HepG2 (cell line): ENCODE results near the gene ACTN4. TPM values are rescaled to one million over a fixed set of nuclear protein-coding genes. Genes with fewer than 3 reads are reported as not detected.
A peak's percentile ranks its signal among the peaks of the same experiment; 100 is the strongest.

Experiments
- ASH2L ChIP-seq: fragments of 300-600, 200-600 bp; sonication (generic); IDR thresholded peaks from 2 replicates; pipeline ENCODE4 v1.7.0; 2017; ENCODE audit warnings: low read depth, mild to moderate bottlenecking, moderate library complexity, mixed read lengths, low read length; ENCODE audit not compliant: insufficient read length
- CC2D1A ChIP-seq: sonication (generic); formaldehyde crosslinking; IDR thresholded peaks from 2 replicates; pipeline ENCODE4 v1.8.1; 2023; ENCODE audit warnings: mild to moderate bottlenecking, missing genetic modification reagents
- CERS6 ChIP-seq: sonication (generic); formaldehyde crosslinking; IDR thresholded peaks from 2 replicates; pipeline ENCODE4 v1.5.0; 2020; ENCODE audit warnings: missing genetic modification reagents
- HIC2 ChIP-seq: sonication (generic); formaldehyde crosslinking; IDR thresholded peaks from 2 replicates; pipeline ENCODE4 v1.9.0; 2022; ENCODE audit warnings: low read depth, missing genetic modification reagents
- HOXA7 ChIP-seq: sonication (generic); formaldehyde crosslinking; IDR thresholded peaks from 2 replicates; pipeline ENCODE4 v1.8.1; 2022; ENCODE audit warnings: mild to moderate bottlenecking, missing genetic modification reagents, moderate library complexity
- MBNL3 ChIP-seq: fragments of 250-450 bp; sonication (Bioruptor Pico); conservative IDR thresholded peaks from 2 replicates; pipeline ENCODE4 v1.8.0; 2022; ENCODE audit warnings: mild to moderate bottlenecking, inconsistent platforms
- MIXL1 ChIP-seq: IDR thresholded peaks from 2 replicates; pipeline ENCODE4 v1.6.1; 2016
- MYPOP ChIP-seq: sonication (generic); formaldehyde crosslinking; IDR thresholded peaks from 2 replicates; pipeline ENCODE4 v1.8.1; 2023; ENCODE audit warnings: mild to moderate bottlenecking, moderate library complexity, missing genetic modification reagents
- PCBP2 ChIP-seq: fragments of 200-400 bp; formaldehyde crosslinking; optimal IDR thresholded peaks from 2 replicates; pipeline ENCODE3; 2018; ENCODE audit warnings: low read length, low read depth; ENCODE audit not compliant: poor library complexity, severe bottlenecking
- PHF20 ChIP-seq: sonication (generic); formaldehyde crosslinking; IDR thresholded peaks from 2 replicates; pipeline ENCODE4 v1.5.0; 2020; ENCODE audit warnings: mild to moderate bottlenecking, missing genetic modification reagents
- RARG ChIP-seq: sonication (generic); formaldehyde crosslinking; IDR thresholded peaks from 2 replicates; pipeline ENCODE4 v1.4.0; 2020; ENCODE audit warnings: low read depth, mild to moderate bottlenecking, missing genetic modification reagents
- TSC22D2 ChIP-seq: sonication (generic); formaldehyde crosslinking; IDR thresholded peaks from 2 replicates; pipeline ENCODE4 v1.5.1; 2020; ENCODE audit warnings: missing genetic modification reagents, mild to moderate bottlenecking, borderline replicate concordance
- YEATS4 ChIP-seq: sonication (generic); formaldehyde crosslinking; IDR thresholded peaks from 2 replicates; pipeline ENCODE4 v1.4.0; 2020; ENCODE audit warnings: missing genetic modification reagents, borderline replicate concordance
- ZFP36 ChIP-seq: fragments of 150-350 bp; IDR thresholded peaks from 2 replicates; pipeline ENCODE4 v1.6.1; 2018; ENCODE audit warnings: borderline replicate concordance, low read length, low read depth; ENCODE audit not compliant: partially characterized antibody
- ZFYVE20 ChIP-seq: sonication (generic); formaldehyde crosslinking; IDR thresholded peaks from 2 replicates; pipeline ENCODE4 v1.8.0; 2023; ENCODE audit warnings: low read depth, mild to moderate bottlenecking, moderate library complexity, missing genetic modification reagents, borderline replicate concordance
- ZNF10 ChIP-seq: sonication (generic); formaldehyde crosslinking; IDR thresholded peaks from 2 replicates; pipeline ENCODE4 v1.4.0; 2020; ENCODE audit warnings: mild to moderate bottlenecking, low read depth, missing genetic modification reagents, borderline replicate concordance
- ZNF275 ChIP-seq: sonication (generic); formaldehyde crosslinking; IDR thresholded peaks from 2 replicates; pipeline ENCODE4 v1.8.0; 2022; ENCODE audit warnings: missing genetic modification reagents, mild to moderate bottlenecking, inconsistent platforms, borderline replicate concordance
- ZNF281 ChIP-seq: sonication (generic); formaldehyde crosslinking; IDR thresholded peaks from 2 replicates; pipeline ENCODE4 v1.4.0; 2020; ENCODE audit warnings: missing genetic modification reagents, borderline replicate concordance
- ZNF329 ChIP-seq: sonication (generic); formaldehyde crosslinking; IDR thresholded peaks from 2 replicates; pipeline ENCODE4 v1.9.0; 2021; ENCODE audit warnings: low read depth, mild to moderate bottlenecking, missing genetic modification reagents
- ZNF775 ChIP-seq: sonication (generic); formaldehyde crosslinking; IDR thresholded peaks from 2 replicates; pipeline ENCODE4 v1.4.0; 2020; ENCODE audit warnings: missing genetic modification reagents, mild to moderate bottlenecking, moderate library complexity, borderline replicate concordance
- ZNF776 ChIP-seq: sonication (generic); formaldehyde crosslinking; IDR thresholded peaks from 2 replicates; pipeline ENCODE4 v1.4.0; 2020; ENCODE audit warnings: mild to moderate bottlenecking, missing genetic modification reagents
- polyA plus RNA-seq, 8 experiments: library from polyadenylated mRNA; depleted of rRNA in 3 of 8; stranded (reverse) in 7 of 8; unstranded in 1 of 8; fragments of >200 nt; fragmentation: Illumina TruSeq in 4 of 8; extraction: Trizol in 4 of 8; gene quantifications; 2 replicates each; pipeline versions ENCODE4 v1.2.1 to v1.2.3, GENCODE V29; 2011 to 2016; ENCODE audit warnings: low read depth in 4 of 8, missing spikeins in 1 of 8, mixed read lengths in 1 of 8; ENCODE audit not compliant: insufficient read depth in 1 of 8
- total RNA-seq, 5 experiments: library from RNA; depleted of rRNA; stranded (reverse); fragments of >200 nt; fragmentation: Illumina TruSeq; extraction: Trizol; gene quantifications; 2 replicates each; pipeline ENCODE4 v1.2.3, GENCODE V29; 2016; ENCODE audit warnings: low read depth in 1 of 5

The ACTN4 gene
- total and polyA plus RNA-seq, 2 of the 13 experiments (the other 11 are each of a cell fraction or from before 2014, with no cell fraction given): 171 to 192 TPM

- TF ChIP-seq CERS6 (CRISPR knock-in tag) (no peak), YEATS4 (CRISPR knock-in tag) (peak; percentile 64; the same call in 1 of the 2 replicates), PCBP2 (no peak), TSC22D2 (no peak; the same call in 1 of the 2 replicates), ZNF776 (CRISPR knock-in tag) (no peak), ZNF281 (CRISPR knock-in tag) (no peak), RARG (CRISPR knock-in tag) (no peak), ZFYVE20 (CRISPR knock-in tag) (no peak), ZNF10 (CRISPR knock-in tag) (no peak), ZNF775 (CRISPR knock-in tag) (no peak), ASH2L (peak; percentile 72), ZNF275 (CRISPR knock-in tag) (no peak), ZFP36 (no peak), HIC2 (no peak), PHF20 (CRISPR knock-in tag) (peak; percentile 95), MIXL1 (CRISPR knock-in tag) (peak; percentile 33; the same call in 1 of the 2 replicates), CC2D1A (no peak), MYPOP (CRISPR knock-in tag) (no peak; the same call in 1 of the 2 replicates), ZNF329 (CRISPR knock-in tag) (no peak; the same call in 1 of the 2 replicates), HOXA7 (CRISPR knock-in tag) (no peak), MBNL3 (CRISPR knock-in tag) (no peak)
Observed at GRCh38 chr19:38618590-38619360, 28.7 kb upstream of the ACTN4 start, which contains the start of gene EIF3K (continued).
